Astrocyte of the cerebellum (primary cell): ENCODE results near the gene AGFG2.
A peak's percentile ranks its signal among the peaks of the same experiment; 100 is the strongest.

Experiments used
- DNase-seq: peaks from one replicate; pipeline ENCODE4 v3.0.0-alpha.2; 2011; ENCODE audit warnings: low read depth
- H3K4me3 ChIP-seq: 2 replicates; pipeline ENCODE4 v1.5.1; 2011; ENCODE audit warnings: mild to moderate bottlenecking, low read depth, low read length, moderate library complexity
- in situ Hi-C: cut with HindIII; loops from 2 replicates; pipeline ENCODE4 v1.10.0; 2017; ENCODE audit warnings: low sequenced_read_pairs
- TF ChIP-seq, protein P1 (sequence below): IDR thresholded peaks from 2 replicates; pipeline ENCODE4 v1.5.1; 2012; ENCODE audit warnings: low read length, low read depth, moderate library complexity, mild to moderate bottlenecking; ENCODE audit errors: missing control alignments

Gene AGFG2

DNA sequence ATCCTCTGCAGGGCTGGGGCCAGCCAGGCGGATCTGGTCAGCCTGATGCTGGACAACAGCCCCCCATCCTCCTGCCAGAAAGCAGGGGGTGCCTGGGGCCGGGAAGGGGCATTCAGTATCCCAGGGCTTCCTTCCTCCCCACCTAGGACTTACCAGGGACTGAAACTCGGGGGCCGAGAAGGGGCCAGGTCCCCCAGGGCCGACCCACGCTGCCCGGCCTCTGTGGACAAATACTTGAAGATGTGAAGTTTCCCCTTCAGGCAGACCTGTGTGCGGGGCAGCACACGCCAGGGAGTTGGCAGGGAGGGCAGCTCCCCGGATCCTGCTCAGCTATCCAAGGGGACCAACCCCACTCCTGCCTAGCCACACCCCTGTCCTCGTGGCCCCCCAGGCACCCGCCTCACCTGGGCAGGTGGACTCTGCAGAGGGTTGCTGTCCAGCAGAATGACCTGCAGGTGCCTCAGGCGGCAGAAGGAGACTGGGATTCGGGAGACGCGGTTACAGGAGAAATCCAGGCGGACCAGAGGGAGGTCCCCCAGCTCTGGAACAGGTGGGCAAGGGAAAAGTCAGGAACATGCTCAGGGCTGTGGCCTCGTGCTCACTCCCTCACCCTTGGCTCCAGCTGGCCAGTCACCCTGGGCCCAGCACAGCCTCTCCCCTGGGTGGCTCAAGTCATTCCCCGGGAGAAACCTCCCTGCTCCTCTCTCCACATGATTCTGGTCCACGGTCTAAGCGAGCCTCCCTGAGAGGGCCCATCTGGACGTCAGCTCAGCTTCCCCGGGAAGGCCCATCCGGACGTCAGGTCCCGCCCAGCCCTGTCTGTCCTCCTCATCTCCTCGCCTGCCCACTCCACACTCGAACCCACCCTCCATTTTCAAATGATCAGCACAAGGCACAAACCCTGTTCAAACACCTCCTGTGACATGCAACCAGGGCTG, 39.5 kb downstream of the AGFG2 start:
- no peak for DNase-seq
- TF ChIP-seq, protein P1, sequence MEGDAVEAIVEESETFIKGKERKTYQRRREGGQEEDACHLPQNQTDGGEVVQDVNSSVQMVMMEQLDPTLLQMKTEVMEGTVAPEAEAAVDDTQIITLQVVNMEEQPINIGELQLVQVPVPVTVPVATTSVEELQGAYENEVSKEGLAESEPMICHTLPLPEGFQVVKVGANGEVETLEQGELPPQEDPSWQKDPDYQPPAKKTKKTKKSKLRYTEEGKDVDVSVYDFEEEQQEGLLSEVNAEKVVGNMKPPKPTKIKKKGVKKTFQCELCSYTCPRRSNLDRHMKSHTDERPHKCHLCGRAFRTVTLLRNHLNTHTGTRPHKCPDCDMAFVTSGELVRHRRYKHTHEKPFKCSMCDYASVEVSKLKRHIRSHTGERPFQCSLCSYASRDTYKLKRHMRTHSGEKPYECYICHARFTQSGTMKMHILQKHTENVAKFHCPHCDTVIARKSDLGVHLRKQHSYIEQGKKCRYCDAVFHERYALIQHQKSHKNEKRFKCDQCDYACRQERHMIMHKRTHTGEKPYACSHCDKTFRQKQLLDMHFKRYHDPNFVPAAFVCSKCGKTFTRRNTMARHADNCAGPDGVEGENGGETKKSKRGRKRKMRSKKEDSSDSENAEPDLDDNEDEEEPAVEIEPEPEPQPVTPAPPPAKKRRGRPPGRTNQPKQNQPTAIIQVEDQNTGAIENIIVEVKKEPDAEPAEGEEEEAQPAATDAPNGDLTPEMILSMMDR, result no peak
- in situ Hi-C loops, result no loop called here
- no peak overlapping the region for H3K4me3 ChIP-seq

DNA sequence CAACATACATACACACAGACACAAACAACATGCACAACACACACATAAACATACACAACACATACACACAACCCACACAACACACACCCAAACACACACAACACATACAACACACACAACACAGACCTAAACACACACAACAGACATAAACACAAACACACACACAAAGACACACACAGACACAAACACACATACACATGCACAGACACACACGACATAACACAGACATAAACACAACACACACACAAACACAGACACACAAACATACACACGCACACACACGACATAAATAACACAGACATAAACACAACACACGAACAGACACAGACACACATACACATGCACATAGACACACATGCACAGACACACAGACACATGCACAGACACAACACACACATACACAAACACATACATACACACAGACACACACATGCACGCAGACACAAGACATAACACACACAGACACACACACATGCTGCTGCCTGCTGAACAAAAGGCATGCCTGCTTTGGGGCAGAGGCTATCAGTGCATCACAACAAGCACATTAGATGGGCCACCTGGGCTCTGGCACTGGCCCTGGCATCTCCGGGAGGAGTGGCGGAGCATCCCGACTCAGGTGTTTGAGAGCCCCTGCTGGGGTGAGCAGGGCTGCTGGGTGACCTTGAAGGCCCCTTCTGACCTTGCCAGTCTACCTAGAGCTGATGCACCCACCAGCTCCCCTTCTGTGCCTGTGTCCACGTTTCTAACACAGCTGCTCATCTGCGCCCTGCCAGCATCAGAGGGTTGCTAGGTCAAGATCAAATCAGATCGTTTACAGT, 41.7 kb downstream of the AGFG2 start:
- in situ Hi-C loops, result no loop called here
- DNase-seq, result no peak
- TF ChIP-seq, protein P1, result no peak
- no peak overlapping the region for H3K4me3 ChIP-seq

DNA sequence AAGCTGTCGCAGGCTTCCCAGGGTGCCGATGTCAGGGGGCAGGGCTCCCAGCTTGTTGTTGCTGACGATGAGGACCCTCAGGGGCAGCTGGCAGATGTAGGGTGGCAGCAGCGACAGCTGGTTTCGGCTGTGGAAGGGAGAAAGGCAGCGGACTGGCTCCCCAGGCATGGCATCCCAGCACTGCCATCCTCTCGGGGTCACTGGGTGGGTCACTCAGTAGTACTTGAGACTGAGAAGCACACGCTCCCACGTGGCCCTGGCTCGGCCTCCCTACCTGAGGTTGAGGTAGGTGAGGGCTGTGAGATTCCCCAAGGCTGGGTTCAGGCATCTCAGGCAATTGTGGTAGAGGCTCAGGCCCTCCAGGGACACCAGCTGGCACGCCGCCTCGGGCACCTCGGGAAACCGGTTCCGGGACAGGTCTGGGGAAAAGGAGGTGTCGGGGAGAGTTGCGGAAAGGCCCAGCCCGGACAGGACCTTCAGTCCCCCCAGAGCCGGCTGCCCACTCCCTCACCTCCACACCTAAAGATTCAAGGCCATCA, 43.1 kb downstream of the AGFG2 start:
- TF ChIP-seq, protein P1, result no peak
- DNase-seq, result no peak
- in situ Hi-C loops, result no loop called here
- no peak overlapping the region for H3K4me3 ChIP-seq

DNA sequence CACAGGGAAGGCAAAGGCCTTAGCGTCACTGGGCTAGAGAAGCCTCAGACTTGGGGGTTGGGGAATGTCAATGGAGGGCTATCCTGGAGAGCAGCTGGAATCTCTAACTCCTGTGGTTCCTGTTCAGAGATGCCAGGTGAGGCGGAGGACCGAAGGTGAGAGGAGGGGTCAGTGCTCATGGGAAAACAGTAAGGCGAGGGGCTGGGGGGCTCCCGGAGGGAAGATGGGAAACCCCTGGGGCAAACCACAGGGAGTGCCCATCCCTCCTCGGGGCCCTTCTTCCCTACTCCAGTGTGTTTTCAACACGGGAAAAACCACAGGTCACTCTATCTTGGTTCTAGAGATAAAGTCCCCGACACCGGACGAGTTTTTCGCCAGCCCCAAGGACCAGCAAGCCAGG, 43.6 kb downstream of the AGFG2 start:
- in situ Hi-C loops, result no loop called here
- peak overlapping the region; percentile 9 for H3K4me3 ChIP-seq
- DNase-seq, result no peak
- TF ChIP-seq, protein P1, result no peak

DNA sequence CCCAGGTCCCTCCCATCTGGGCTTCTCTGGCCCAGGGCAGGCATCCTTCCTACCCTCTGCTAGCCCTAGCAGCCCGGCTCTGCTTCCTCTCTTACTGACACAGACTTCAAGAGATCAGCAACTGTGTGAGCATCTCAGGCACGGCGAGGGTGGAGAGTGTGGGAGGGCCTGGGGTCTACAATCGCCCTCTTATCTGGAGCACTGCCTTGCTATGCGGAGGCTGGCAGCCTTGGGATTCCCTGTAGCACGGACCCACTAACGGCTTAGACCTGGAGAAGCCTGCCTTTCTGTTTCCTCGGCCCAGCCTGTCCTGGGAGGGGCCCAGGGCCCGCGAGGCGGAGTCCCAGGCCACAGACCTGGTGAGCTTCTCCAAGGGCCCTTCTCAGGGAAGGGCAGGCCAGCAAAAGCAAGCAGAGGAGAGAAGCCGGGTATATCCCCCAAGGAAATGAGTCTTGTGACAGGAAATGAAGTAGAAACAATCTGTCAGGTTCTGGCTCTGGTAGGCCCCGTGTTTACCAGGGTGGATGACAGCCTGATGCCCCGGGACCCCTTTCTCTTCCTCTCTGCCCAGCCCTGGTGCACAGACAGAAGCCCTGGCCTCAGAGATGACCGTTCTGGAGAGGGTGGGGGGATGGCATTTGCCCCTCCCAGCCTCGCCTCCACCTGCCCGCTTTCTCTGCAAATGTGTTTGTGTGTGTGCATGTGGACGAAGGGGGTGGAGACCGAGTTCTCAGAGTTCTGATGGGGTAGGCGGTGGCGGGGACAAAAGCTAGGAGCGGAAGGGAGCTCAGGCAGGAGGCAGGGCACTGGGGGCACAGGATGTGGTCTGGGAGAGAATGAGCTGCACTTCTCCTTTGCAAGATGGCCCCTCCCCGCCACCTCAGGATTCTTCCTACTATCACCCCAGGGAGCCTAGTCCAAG, 44.4 kb downstream of the AGFG2 start:
- no peak for DNase-seq
- in situ Hi-C loops, result no loop called here
- H3K4me3 ChIP-seq, result peak overlapping the region; percentile 93
- TF ChIP-seq, protein P1, result no peak
